HL-60/S4 treated with retinoic acid at 250 ng/mL for 4 days and 3 days (cell line): Measurements from ENCODE around the gene CEP162.
"Not testable (repeated sequence)": the region's sequence is repeated elsewhere in the genome, so short reads cannot be mapped to it uniquely, and the experiment has no call there.

ENCODE experiments used
- in situ Hi-C: fragments of 300-500 bp; cut with MboI; formaldehyde crosslinking; loops from 2 replicates; pipeline ENCODE4 v1.7.0; 2022; ENCODE audit warnings: low sequenced_read_pairs

Gene CEP162

DNA sequence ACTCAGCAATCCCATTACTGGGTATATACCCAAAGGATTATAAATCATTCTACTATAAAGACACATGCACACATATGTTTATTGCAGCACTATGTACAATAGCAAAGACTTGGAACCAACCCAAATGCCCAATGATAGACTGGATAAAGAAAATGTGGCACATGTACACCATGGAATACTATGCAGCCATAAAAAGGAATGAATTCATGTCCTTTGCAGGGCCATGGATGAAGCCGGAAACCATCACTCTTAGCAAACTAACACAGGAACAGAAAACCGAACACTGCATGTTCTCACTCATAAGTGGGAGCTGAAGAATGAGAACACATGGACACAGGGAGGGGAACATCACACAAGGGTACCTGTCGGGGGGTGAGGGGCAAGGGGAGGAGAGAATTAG is 63.1 kb downstream of the CEP162 start:
- in situ Hi-C loops: not testable (repeated sequence)

DNA sequence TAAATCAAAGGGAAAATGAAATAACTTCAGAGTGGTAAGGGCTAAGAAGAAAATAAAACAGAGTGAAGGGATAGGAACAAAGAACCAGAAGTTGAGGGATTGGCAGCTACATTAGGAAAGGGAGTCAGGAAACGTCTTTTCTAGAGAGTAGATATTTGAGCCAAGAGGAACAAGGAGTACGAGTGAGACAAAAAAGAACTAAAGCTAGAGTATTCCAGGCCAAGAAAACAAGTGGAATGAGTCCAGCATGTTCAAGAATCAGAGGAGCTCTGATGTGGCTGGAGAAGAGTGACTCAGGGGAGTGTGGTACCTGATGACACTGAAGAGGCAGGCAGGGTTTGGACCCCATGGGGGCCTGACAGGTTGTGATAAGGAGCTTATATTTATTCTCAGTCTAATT is 66.3 kb downstream of the CEP162 start:
- in situ Hi-C loops: no loop called here

DNA sequence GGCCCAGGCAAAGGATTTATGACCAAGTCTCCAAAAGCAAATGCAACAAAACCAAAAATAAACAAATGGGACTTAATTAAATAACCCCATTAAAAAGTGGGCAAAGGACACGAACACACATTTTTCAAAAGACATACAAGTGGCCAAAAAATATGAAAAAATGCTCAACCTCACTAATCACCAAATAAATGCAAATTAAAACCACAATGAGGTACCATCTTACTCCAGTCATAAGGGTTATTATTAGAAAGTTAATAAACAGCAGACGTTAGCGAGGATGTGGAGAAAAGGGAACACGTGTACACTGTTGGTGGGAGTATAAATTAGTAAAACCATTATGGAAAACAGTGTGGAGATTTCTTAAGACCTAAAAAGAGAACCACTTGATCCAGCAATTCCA is 71.1 kb downstream of the CEP162 start:
- in situ Hi-C loops: no loop called here

DNA sequence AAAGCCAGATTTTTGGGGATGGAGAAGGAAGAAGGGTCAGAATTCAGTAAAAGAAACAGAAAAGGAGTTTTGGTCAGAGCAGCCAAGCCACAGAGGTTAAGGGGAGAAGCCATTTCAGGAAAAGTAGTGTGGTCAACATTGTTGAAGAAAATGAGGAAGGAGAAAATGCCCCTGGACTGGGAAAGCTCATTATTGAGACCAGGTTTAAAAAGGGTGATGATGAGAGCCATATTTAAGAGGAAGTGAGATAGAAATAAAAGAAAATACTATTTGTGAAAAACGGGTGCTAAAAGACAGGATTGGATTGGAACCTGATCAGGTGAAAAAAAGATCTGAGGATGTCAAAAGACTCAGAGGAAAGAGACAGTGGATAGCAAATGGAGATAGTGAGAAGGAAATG is 75.8 kb downstream of the CEP162 start:
- in situ Hi-C loops: no loop called here

- in situ Hi-C loops: no loop called here
These were observed 76.7 kb downstream of the CEP162 start for GRCh38 chr6:84150705-84151104.

DNA sequence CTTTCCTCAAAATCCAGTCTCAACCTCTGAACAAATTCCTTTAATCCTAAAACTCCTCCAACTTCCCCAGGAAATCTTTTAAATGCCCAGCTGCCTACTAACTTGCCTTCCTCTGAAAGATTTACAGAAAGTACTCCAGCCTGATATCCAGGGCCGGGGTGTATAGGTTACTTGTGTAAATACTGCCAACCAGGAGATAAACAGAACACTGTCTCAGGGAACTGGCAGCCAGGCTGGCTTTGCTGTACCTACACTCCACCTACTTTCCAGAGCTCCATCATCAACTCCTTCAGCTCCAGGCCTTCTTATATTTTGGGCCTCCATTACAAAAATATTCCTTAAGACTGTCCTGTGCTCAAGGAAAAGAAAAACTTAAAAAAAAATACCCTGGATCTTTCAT is 85.9 kb downstream of the CEP162 start:
- in situ Hi-C loops: no loop called here

- in situ Hi-C loops: no loop called here
These were observed 88.1 kb downstream of the CEP162 start for GRCh38 chr6:84139311-84139710.

DNA sequence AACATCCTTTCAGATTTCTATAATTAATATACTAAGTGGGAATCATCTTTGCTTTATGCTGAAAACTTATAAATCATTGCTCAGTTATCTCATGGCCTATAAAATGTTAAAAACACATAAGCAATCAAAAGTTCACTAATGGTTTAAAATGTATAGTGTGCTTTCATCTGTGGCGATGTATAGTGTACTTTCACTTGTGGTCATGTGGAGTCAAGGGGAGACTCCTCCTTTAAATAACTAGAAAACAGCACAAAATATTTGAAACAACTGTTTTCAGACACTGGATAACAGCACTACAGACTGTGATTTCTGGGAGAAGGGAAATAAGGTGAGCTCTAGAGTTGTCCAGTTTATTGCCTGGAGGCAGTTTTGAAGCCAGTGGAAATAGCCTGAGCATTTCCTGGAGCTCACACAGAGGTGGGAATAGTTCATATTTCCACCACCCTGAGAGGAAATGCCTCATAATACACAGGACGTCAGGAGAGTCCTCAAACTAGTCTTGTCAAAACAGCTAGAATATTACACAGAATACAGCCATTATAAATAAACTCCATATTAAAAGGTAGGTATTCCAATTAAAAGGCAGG is 89.4 kb downstream of the CEP162 start:
- in situ Hi-C loops: no loop called here

- in situ Hi-C loops: no loop called here
These were observed 90.4 kb downstream of the CEP162 start for GRCh38 chr6:84137051-84137375.

- in situ Hi-C loops: no loop called here
These were observed 90.9 kb downstream of the CEP162 start for GRCh38 chr6:84136364-84137050.

- in situ Hi-C loops: no loop called here
These were observed 92.2 kb downstream of the CEP162 start for GRCh38 chr6:84135291-84135690.

DNA sequence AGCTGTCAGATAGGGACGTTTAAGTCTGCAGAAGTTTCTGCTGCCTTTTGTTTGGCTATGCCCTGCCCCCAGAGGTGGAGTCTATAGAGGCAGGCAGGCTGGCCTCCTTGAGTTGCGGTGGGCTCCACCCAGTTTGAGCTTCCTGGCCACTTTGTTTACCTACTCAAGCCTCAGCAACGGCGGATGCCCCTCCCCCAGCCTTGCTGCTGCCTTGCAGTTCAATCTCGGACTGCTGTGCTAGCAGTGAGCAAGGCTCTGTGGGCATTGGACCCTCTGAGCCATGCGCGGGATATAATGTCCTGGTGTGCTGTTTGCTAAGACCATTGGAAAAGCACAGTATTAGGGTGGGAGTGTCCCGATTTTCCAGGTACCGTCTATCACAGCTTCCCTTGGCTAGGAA is 94.1 kb downstream of the CEP162 start:
- in situ Hi-C loops: not testable (repeated sequence)

DNA sequence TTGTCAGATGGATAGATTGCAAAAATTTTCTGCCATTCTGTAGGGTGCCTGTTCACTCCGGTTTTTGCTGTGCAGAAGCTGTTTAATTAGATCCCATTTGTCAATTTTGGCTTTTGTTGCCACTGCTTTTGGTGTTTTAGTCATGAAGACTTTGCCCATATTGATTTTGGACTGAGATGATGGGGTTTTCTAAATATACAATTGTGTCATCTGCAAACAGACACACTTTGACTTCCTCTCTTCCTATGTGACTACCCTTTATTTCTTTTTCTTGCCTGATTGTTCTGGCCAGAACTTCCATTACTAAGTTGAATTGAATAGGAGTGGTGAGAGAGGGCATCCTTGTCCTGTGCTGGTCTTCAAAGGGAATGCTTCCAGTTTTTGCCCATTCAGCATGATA is 97.9 kb downstream of the CEP162 start:
- in situ Hi-C loops: not testable (repeated sequence)

- in situ Hi-C loops: no loop called here
These were observed 104.3 kb downstream of the CEP162 start for GRCh38 chr6:84123186-84123585.

- in situ Hi-C loops: no loop called here
These were observed 108.2 kb downstream of the CEP162 start for GRCh38 chr6:84119277-84119676.

DNA sequence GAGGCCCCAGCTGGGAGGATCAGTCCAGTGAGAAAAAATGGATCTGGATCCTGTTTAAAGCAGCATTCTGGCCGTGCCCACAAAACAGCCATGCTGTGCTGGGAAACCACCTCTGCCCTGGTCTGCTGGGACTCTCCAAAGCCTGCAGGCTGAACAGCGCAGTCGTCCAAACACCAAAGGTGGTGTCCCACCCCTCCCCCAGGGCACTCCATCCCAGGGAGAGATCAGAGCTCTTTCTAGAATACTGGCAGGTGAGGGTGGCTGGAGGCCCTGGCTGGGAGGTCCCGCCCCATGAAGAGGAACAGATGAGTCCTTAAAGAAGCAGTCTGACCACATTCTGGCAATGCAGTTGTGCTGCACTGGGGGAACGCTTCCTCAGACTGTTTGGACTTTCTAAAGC is 109.3 kb downstream of the CEP162 start:
- in situ Hi-C loops: no loop called here

DNA sequence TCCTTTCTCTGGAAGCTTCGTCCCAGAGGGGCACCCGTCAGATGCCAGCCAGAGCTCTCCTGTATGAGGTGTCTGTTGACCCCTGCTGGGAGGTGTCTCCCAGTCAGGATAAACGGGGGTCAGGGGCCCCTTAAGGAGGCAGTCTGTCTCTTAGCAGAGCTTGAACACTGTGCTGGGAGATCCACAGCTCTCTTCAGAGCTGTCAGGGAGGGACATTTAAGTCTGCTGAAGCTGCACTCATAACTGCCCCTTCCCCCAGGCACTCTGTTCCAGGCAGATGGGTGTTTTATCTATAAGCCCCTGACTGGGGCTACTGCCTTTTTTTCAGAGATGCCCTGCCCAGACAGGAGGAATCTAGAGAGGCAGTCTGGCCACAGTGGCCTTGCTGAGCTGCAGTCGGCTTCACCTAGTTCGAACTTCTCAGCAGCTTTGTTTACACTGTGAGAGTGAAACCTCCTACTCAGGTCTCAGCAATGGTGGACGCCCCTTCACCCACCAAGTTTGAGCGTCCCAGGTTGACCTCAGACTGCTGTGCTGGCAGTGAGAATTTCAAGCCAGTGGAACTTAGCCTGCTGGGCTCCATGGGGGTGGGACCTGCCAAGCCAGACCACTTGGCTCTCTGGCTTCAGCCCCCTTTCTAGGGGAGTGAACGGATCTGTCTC is 112.4 kb downstream of the CEP162 start:
- in situ Hi-C loops: not testable (repeated sequence)

GRCh38 chr6:84111351-84111750 is 116.1 kb downstream of the CEP162 start:
- in situ Hi-C loops: not testable (repeated sequence)

GRCh38 chr6:84107495-84107894 is 119.9 kb downstream of the CEP162 start:
- in situ Hi-C loops: no loop called here

DNA sequence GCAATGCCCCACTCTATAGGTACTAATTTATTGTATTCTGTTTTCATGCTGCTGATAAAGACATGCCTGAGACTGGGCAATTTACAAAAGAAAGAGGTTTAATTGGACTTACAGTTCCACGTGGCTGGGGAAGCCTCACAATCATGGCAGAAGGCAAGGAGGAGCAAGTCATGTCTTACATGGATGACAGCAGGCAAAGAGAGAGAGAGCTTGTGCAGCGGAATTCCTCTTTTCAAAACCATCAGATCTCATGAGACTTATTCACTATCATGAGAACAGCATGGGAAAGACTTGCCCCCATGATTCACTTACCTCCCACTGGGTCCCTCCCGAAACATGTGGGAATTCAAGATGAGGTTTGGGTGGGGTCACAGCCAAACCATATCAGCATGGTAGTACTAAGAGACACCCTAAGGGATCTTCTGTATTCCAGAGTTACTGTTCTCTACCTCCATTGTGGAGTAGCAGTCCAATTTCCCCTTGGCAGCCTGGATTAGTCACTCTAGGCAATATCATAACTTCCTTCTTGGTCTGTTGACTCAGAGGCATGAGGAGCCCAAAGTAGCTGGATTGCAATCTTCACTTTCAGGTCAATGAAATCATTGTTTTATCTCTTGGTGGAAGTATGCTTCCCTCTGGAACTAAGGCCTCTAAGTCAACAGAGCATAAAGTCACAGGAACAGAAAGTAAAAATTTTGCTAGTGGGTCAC is 122.1 kb downstream of the CEP162 start:
- in situ Hi-C loops: not testable (repeated sequence)

GRCh38 chr6:84103029-84103428 is 124.4 kb downstream of the CEP162 start:
- in situ Hi-C loops: no loop called here

DNA sequence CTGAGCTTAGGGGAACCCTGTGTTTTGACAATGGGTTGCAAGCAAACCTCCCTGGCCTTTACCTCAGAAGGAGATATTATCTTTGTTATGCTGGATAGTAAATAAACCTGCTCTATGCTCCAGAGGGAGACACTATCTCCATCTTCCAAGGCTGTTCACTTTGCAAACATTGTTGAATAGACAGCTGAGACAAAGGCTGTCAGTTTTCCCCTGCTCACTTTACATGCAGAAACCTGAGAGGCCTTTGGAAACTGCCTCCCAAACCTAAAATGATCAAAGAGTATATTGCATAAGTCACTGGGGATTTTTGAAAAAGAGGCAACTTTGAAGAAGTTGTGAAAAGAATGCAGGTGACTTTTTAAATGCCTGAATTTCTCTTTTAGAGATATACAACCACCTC is 132.3 kb downstream of the CEP162 start:
- in situ Hi-C loops: no loop called here
